Prostate gland (tissue), 2 donors: ENCODE data around the gene PITPNB. TPM values are rescaled to one million over a fixed set of nuclear protein-coding genes. Genes with fewer than 3 reads are reported as not detected.
A peak's percentile ranks its signal among the peaks of the same experiment; 100 is the strongest.

Source experiments
- DNase-seq: peaks from one replicate; pipeline ENCODE4 v3.0.0-alpha.2; 2019; ENCODE audit warnings: low spot score
- H3K27ac ChIP-seq, 2 donors: fragments of 200-600 bp; sonication (generic); 2 replicates each; pipeline ENCODE4 v1.5.1; 2017 to 2019
- H3K27me3 ChIP-seq: fragments of 200-600 bp; sonication (generic); replicated peaks from 2 replicates; pipeline ENCODE4 v1.5.1; 2019; ENCODE audit not compliant: insufficient read depth
- H3K36me3 ChIP-seq, 2 donors: fragments of 200-600 bp; sonication (generic); 1 replicate in 1 of 2; 2 replicates in 1 of 2; pipeline versions ENCODE4 v1.5.1 to v1.8.1; 2017 to 2019
- H3K4me1 ChIP-seq: fragments of 200-600 bp; sonication (generic); replicated peaks from 2 replicates; pipeline ENCODE4 v1.5.1; 2019
- H3K4me3 ChIP-seq, 2 donors: fragments of 200-600 bp; sonication (generic); 2 replicates each; pipeline ENCODE4 v1.5.1; 2017 to 2019
- H3K9me3 ChIP-seq: fragments of 200-600 bp; sonication (generic); 2 replicates; pipeline ENCODE4 v1.5.1; 2017
- CTCF ChIP-seq, 4 experiments: fragments of 200-600 bp in 2 of 4; fragments of 450-650 bp in 2 of 4; sonication (generic) in 2 of 4; IDR thresholded peaks; 1 replicate in 3 of 4; 2 replicates in 1 of 4; pipeline ENCODE4 v1.5.1; 2016 to 2019; ENCODE audit warnings: antibody characterized with exemption in 4 of 4, mild to moderate bottlenecking in 2 of 4, moderate library complexity in 2 of 4
- POLR2A ChIP-seq: fragments of 450-650 bp; IDR thresholded peaks from one replicate; pipeline ENCODE4 v1.6.1; 2016; ENCODE audit warnings: antibody characterized with exemption, mild to moderate bottlenecking
- POLR2AphosphoS5 ChIP-seq: sonication (generic); formaldehyde crosslinking; IDR thresholded peaks from one replicate; pipeline ENCODE4 v1.6.1; 2017; ENCODE audit warnings: antibody characterized with exemption
- WGBS: methylation state at CpG from one replicate; pipeline ENCODE4 v1.1.5; 2018; 5-methylcytosine and 5-hydroxymethylcytosine counted together
- intact Hi-C: fragments of 100-400 bp; cut with DNase I; formaldehyde crosslinking; loops from one replicate; pipeline ENCODE4 v1.14.2; 2022
- total RNA-seq, 2 donors: library from RNA; depleted of rRNA; stranded (reverse); fragments of >200 nt; gene quantifications; one replicate each; pipeline ENCODE4 v1.1.0, GENCODE V29; 2016

Gene PITPNB
- total RNA-seq, 2 donors from 2014 or later = 23.8 to 43.6 TPM

DNA sequence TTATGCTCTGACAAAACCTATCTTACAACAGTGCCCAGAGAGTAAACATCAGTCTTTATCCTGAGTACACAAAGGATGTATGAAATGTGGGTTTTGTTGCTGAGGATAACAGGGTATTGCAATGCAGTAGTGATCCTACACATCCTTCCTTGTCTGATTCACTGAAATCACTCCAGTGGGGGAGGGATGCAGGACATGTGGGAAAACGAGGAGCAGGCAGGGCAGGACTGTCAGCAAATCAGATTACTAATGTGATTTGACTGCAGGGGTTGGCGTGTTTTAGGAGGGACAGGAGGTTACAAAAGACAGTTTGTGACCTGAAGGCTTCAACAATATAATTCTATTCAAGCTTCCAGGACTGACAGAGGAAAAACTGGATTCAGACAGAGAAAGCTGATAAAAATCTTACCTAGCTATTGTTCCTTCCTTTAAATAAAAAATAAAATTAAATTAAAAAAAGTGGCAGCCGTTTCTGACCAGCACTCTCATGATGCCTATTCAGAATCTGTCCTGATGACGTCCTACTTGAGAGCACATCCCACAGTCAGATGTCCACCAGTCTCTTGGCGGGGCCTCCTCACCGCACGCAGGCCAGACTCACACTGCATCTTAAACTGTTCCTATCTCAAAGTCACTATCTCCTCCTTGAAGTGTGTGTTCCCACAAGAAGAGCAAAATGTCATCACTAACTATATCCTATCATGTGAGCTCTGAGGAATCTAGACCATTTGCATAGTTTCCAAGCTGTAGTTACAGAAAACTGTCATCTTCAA, 66.9 kb downstream of the PITPNB start:
- H3K4me1 ChIP-seq = peaks cover 7% of the 10 kb centered on the region
- DNase-seq = no peak
- no peak overlapping the region for H3K4me3 ChIP-seq
- H3K27me3 ChIP-seq = no peaks in the 10 kb centered on the region
- intact Hi-C loops = no loop called here
- no peak overlapping the region for H3K27ac ChIP-seq
- TF ChIP-seq POLR2A (no peak), POLR2AphosphoS5 (no peak), CTCF (IDR thresholded peaks at IDR 0.05) (no peak)
- WGBS = 67% methylated on average over 7 of the region's 7 CpGs
- H3K9me3 ChIP-seq = no peaks in the 10 kb centered on the region
- H3K36me3 ChIP-seq = no peaks in the 10 kb centered on the region

DNA sequence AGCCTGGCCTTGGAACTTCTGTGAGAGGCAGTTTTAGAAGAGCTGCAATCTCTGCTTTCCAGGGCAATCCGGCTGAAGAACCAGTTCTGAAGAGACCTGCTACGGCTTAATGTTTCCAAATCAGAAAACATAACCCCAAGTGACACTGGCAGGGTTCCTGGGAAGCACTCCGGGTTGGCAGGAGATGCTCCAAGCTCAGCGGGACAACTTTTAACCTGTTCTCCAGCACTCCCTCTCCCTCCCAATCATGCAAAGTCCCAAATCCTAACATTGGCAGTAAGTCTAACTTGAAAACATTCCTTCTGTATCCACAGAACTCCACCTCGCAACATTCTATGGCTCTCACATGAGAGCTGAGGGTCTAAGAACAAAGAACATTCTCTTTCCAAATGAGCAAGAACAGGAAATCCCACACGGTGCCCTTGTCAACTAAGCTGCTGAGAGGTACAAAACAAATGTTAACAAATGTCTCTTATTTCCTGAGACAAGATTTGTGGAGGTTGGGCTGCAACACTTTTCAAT, 69.0 kb downstream of the PITPNB start:
- 20% methylated on average over 6 of the region's 6 CpGs for WGBS
- intact Hi-C loops = no loop called here
- Histone ChIP-seq H3K4me1 (peaks cover 7% of the 10 kb centered on the region), H3K4me3 (no peak overlapping the region), H3K9me3 (no peaks in the 10 kb centered on the region), H3K27ac (peak overlapping the region in 1 of 2 donors; percentile 5), H3K27me3 (no peaks in the 10 kb centered on the region), H3K36me3 (no peaks in the 10 kb centered on the region)
- DNase-seq = peak; percentile 59
- peak; percentile 5 for TF ChIP-seq POLR2AphosphoS5
- no peak for TF ChIP-seq CTCF (IDR thresholded peaks at IDR 0.05)

DNA sequence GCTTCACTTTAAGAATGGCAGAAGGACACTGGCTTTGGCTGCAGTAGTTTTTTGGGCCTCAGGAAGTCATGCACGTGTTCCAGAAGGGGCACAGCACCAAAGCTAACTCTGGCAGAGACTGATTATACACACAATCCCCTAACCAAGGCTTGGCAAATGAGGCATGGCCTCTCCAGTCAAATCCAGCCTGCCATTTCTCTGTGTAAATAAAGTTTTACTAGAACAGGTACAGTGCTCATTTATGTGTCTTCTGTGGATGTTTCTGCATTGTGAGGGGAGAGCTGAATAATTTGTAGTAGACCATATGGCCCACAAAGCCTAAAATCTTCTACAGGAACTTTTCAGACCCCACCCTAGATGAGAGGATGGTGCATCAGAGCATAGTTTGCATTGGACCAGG, 71.1 kb downstream of the PITPNB start:
- Histone ChIP-seq H3K4me1 (peaks cover 7% of the 10 kb centered on the region), H3K27me3 (no peaks in the 10 kb centered on the region), H3K9me3 (no peaks in the 10 kb centered on the region), H3K4me3 (no peak overlapping the region), H3K36me3 (no peaks in the 10 kb centered on the region), H3K27ac (no peak overlapping the region)
- WGBS = 50% methylated on average over 1 of the region's 1 CpG
- intact Hi-C loops = no loop called here
- no peak for DNase-seq
- no peak for TF ChIP-seq CTCF (IDR thresholded peaks at IDR 0.05)
- TF ChIP-seq POLR2A = no peak
- no peak for TF ChIP-seq POLR2AphosphoS5

DNA sequence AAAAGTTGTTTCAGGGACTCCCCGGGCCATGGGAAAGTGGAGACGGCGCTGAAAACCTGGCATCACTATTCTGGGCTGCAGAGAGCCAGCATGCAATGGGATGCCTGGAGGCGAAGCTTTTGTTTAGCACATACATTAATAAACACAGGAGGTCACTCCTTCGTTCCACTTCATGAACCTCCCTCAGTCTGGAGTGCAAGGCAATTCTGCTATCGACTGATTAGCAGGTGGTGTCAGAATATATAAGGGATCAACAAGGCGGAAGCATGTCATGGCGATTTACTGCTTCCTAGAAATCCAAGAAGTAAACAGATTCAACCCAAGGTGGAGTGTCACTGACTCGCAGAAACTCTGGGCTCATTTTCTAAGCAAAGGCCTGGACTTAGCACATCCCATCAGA, 72.1 kb downstream of the PITPNB start:
- no peak overlapping the region for H3K27ac ChIP-seq
- no peaks in the 10 kb centered on the region for H3K9me3 ChIP-seq
- H3K4me1 ChIP-seq = peaks cover 7% of the 10 kb centered on the region
- H3K36me3 ChIP-seq = no peaks in the 10 kb centered on the region
- 84% methylated on average over 9 of the region's 9 CpGs for WGBS
- TF ChIP-seq POLR2A (no peak), POLR2AphosphoS5 (no peak), CTCF (IDR thresholded peaks at IDR 0.05) (no peak)
- intact Hi-C loops = no loop called here
- no peaks in the 10 kb centered on the region for H3K27me3 ChIP-seq
- no peak for DNase-seq
- H3K4me3 ChIP-seq = no peak overlapping the region

GRCh38 chr22:27846248-27846757, 72.8 kb downstream of the PITPNB start:
- intact Hi-C loops = no loop called here
- TF ChIP-seq CTCF (IDR thresholded peaks at IDR 0.05) = no peak
- TF ChIP-seq POLR2A = no peak
- no peak for TF ChIP-seq POLR2AphosphoS5

More at GRCh38 chr22:27846248-27846757, 72.8 kb downstream of the PITPNB start:
- Histone ChIP-seq H3K4me1 (peaks cover 7% of the 10 kb centered on the region), H3K4me3 (no peak overlapping the region), H3K27ac (no peak overlapping the region), H3K9me3 (no peaks in the 10 kb centered on the region), H3K27me3 (no peaks in the 10 kb centered on the region), H3K36me3 (no peaks in the 10 kb centered on the region)
- 88% methylated on average over 5 of the region's 5 CpGs for WGBS
- no peak for DNase-seq
